ENCODE results near the gene ALCAM. TPM values are rescaled to one million over a fixed set of nuclear protein-coding genes. Genes with fewer than 3 reads are reported as not detected.

The ALCAM gene
- polyA plus RNA-seq, 1 of the 3 experiments (the other 2 are of a cell fraction), result 58.3 TPM

GRCh38 chr3:105355408-105356061, 11.2 kb upstream of the ALCAM start (continued):
- TF ChIP-seq MEF2A (IDR thresholded peaks at IDR 0.05; ENCODE audit: borderline replicate concordance, low read depth), result no peak
- TF ChIP-seq EZH2phosphoT487 (IDR thresholded peaks at IDR 0.05; ENCODE audit: borderline replicate concordance, low read depth), result no peak
- TF ChIP-seq FOXJ3 (CRISPR knock-in tag; IDR thresholded peaks at IDR 0.05), result peak; percentile 73
- TF ChIP-seq FOSL2 (IDR thresholded peaks at IDR 0.05; ENCODE audit: borderline replicate concordance, low read depth), result no peak
- TF ChIP-seq FOXM1 (IDR thresholded peaks at IDR 0.05; ENCODE audit: low read depth), result no peak
- peak; percentile 74; the same call in 1 of the 2 replicates for TF ChIP-seq POLR2AphosphoS5 (IDR thresholded peaks at IDR 0.05; ENCODE audit: low read depth, low read length)
- no peak for TF ChIP-seq USF1 (IDR thresholded peaks at IDR 0.05; ENCODE audit: borderline replicate concordance, low read depth)
- peak; percentile 75; the same call in 1 of the 2 replicates for TF ChIP-seq TEAD4 (IDR thresholded peaks at IDR 0.05; ENCODE audit: borderline replicate concordance, insufficient read depth)
- no peak for TF ChIP-seq SMC3 (IDR thresholded peaks at IDR 0.05; ENCODE audit: low read depth, low read length)
- no peak for TF ChIP-seq ELF1 (IDR thresholded peaks at IDR 0.05)
- TF ChIP-seq RXRA (IDR thresholded peaks at IDR 0.05; ENCODE audit: borderline replicate concordance, low read depth), result no peak
- TF ChIP-seq RFX5 (IDR thresholded peaks at IDR 0.05; ENCODE audit: low read length), result 0 out of 2 replicates have a peak, but pooled peaks have one; percentile 26
- no peak for TF ChIP-seq NFIC (IDR thresholded peaks at IDR 0.05; ENCODE audit: borderline replicate concordance)
- TF ChIP-seq IRF3 (IDR thresholded peaks at IDR 0.05; ENCODE audit: low read depth, low read length), result no peak
- TF ChIP-seq ZBTB33 (IDR thresholded peaks at IDR 0.05; ENCODE audit: borderline replicate concordance, low read depth), result no peak
- TF ChIP-seq MXI1 (IDR thresholded peaks at IDR 0.05; ENCODE audit: low read depth, low read length), result peak; percentile 68; the same call in 1 of the 2 replicates
- no peak for TF ChIP-seq SIN3A (IDR thresholded peaks at IDR 0.05; ENCODE audit: borderline replicate concordance, low read depth, low read length)
- no peak for TF ChIP-seq MAX (IDR thresholded peaks at IDR 0.05; ENCODE audit: low read depth)
- no peak for TF ChIP-seq REST (IDR thresholded peaks at IDR 0.05; ENCODE audit: low read depth, low read length)
- TF ChIP-seq CTCF (IDR thresholded peaks at IDR 0.05), result no peak

All from SK-N-SH (cell line).